K562 (cell line): ENCODE measurements around the gene HAGHL. TPM values are rescaled to one million over a fixed set of nuclear protein-coding genes. Genes with fewer than 3 reads are reported as not detected.
A peak's percentile ranks its signal among the peaks of the same experiment; 100 is the strongest.

ENCODE experiments used
- ADNP ChIP-seq: fragments of 200-800 bp; sonication (Bioruptor generic); IDR thresholded peaks from 2 replicates; pipeline ENCODE4 v1.6.1; 2016; ENCODE audit warnings: missing genetic modification characterization, missing compliant biosample characterization
- ATF7 ChIP-seq: fragments of 450-650 bp; IDR thresholded peaks from 2 replicates; pipeline ENCODE4 v1.7.1; 2014; ENCODE audit warnings: mild to moderate bottlenecking, moderate library complexity
- DEAF1 ChIP-seq: fragments of 450-650 bp; formaldehyde crosslinking; IDR thresholded peaks from 2 replicates; pipeline ENCODE4 v1.4.0; 2020; ENCODE audit warnings: mild to moderate bottlenecking, moderate library complexity
- E2F1 ChIP-seq: sonication (generic); formaldehyde crosslinking; IDR thresholded peaks from 2 replicates; pipeline ENCODE4 v1.8.1; 2023; ENCODE audit warnings: mild to moderate bottlenecking, missing genetic modification reagents, moderate library complexity
- GABPB1 ChIP-seq: sonication (generic); formaldehyde crosslinking; IDR thresholded peaks from 2 replicates; pipeline ENCODE4 v1.8.0; 2022; ENCODE audit warnings: mild to moderate bottlenecking, missing genetic modification reagents
- HMG20B ChIP-seq: fragments of 250-450 bp; sonication (Bioruptor Pico); IDR thresholded peaks from 2 replicates; pipeline ENCODE4 v1.5.0; 2021; ENCODE audit warnings: mild to moderate bottlenecking
- MED1 ChIP-seq: sonication (generic); formaldehyde crosslinking; IDR thresholded peaks from 2 replicates; pipeline ENCODE4 v1.8.1; 2023; ENCODE audit warnings: missing genetic modification reagents, borderline replicate concordance
- MXI1 ChIP-seq: IDR thresholded peaks from 2 replicates; pipeline ENCODE4 v1.6.1; 2011; ENCODE audit warnings: low read depth, mild to moderate bottlenecking, improper control_type of control experiment, low read length
- NR2C1 ChIP-seq, 2 experiments: fragments of 450-650 bp; IDR thresholded peaks; 2 replicates each; pipeline ENCODE4 v1.6.1; 2017; ENCODE audit warnings: mild to moderate bottlenecking in 2 of 2, antibody characterized with exemption in 1 of 2, inconsistent platforms in 1 of 2, missing compliant biosample characterization in 1 of 2, missing genetic modification characterization in 1 of 2
- RBBP5 ChIP-seq: fragments of 200-600 bp; sonication (generic); IDR thresholded peaks from 2 replicates; pipeline ENCODE4 v1.6.1; 2012; ENCODE audit warnings: borderline replicate concordance, mild to moderate bottlenecking, low read length, control low read depth, inconsistent platforms; ENCODE audit not compliant: insufficient read depth, poor library complexity, severe bottlenecking
- RBM34 ChIP-seq: fragments of 200-400 bp; formaldehyde crosslinking; IDR thresholded peaks from 2 replicates; pipeline ENCODE4 v1.6.1; 2018; ENCODE audit warnings: low read length, borderline replicate concordance; ENCODE audit not compliant: insufficient read depth
- RHOXF2B ChIP-seq: fragments of 250-450 bp; sonication (Bioruptor Pico); conservative IDR thresholded peaks from 2 replicates; pipeline ENCODE4 v1.5.1; 2021
- SAFB ChIP-seq: fragments of 200-400 bp; formaldehyde crosslinking; IDR thresholded peaks from 2 replicates; pipeline ENCODE4 v1.6.1; 2017; ENCODE audit warnings: low read depth, low read length, borderline replicate concordance
- SAP30 ChIP-seq: fragments of 200-600 bp; sonication (generic); IDR thresholded peaks from 2 replicates; pipeline ENCODE4 v1.6.1; 2012; ENCODE audit warnings: borderline replicate concordance, low read depth, mild to moderate bottlenecking, moderate library complexity, low read length, control low read depth, inconsistent platforms; ENCODE audit not compliant: insufficient read depth, poor library complexity, severe bottlenecking
- SIN3B ChIP-seq: fragments of 450-650 bp; IDR thresholded peaks from 2 replicates; pipeline ENCODE4 v1.6.1; 2017; ENCODE audit warnings: low read depth, mild to moderate bottlenecking, moderate library complexity
- SOX6 ChIP-seq: fragments of 450-650 bp; IDR thresholded peaks from 2 replicates; pipeline ENCODE4 v1.6.1; 2014; ENCODE audit warnings: mild to moderate bottlenecking
- THRAP3 ChIP-seq: fragments of 450-650 bp; IDR thresholded peaks from 2 replicates; pipeline ENCODE4 v1.6.1; 2016; ENCODE audit warnings: mild to moderate bottlenecking, inconsistent platforms, borderline replicate concordance
- ZBTB7A ChIP-seq: IDR thresholded peaks from 2 replicates; pipeline ENCODE4 v1.6.1; 2011; ENCODE audit warnings: low read depth, mild to moderate bottlenecking, low read length, moderate library complexity, borderline replicate concordance; ENCODE audit not compliant: control insufficient read depth
- ZC3H11A ChIP-seq: IDR thresholded peaks from 2 replicates; pipeline ENCODE4 v1.6.1; 2012; ENCODE audit warnings: low read depth, low read length, improper control_type of control experiment
- ZC3H8 ChIP-seq: fragments of 450-650 bp; IDR thresholded peaks from 2 replicates; pipeline ENCODE4 v1.6.1; 2017
- ZKSCAN3 ChIP-seq: fragments of 250-450 bp; sonication (Bioruptor Pico); IDR thresholded peaks from 2 replicates; pipeline ENCODE4 v1.4.0; 2020
- polyA plus RNA-seq, 8 experiments: library from polyadenylated mRNA; depleted of rRNA in 4 of 8; stranded (reverse) in 5 of 8; unstranded in 3 of 8; fragments of >200 nt; fragmentation: Nextera tagmentation in 2 of 8; fragmentation: Illumina TruSeq in 1 of 8; extraction: Ambion mirVana in 2 of 8; extraction: Trizol in 1 of 8; gene quantifications; 2 replicates each; pipeline versions ENCODE4 v1.2.1 to v1.2.3, GENCODE V29; 2011 to 2014; ENCODE audit warnings: inconsistent platforms in 1 of 8, missing spikeins in 1 of 8
- total RNA-seq, 7 experiments: library from RNA; depleted of rRNA in 6 of 7; stranded (reverse); fragments of >200 nt in 6 of 7; fragmentation: Illumina TruSeq in 2 of 7; extraction: Trizol in 2 of 7; gene quantifications; 2 replicates each; pipeline versions ENCODE4 v1.2.1 to v1.2.3, GENCODE V29; 2011 to 2021; ENCODE audit warnings: low replicate concordance in 1 of 7

HAGHL gene
- total and polyA plus RNA-seq, 9 of the 15 experiments (the other 6 are each of a cell fraction or from before 2014, with no cell fraction given): 0.31 to 83.4 (median 20.7) TPM

GRCh38 chr16:700684-701584 is 26.0 kb upstream of the HAGHL start (continued):
- TF ChIP-seq SAP30: peak; percentile 46
- peak; percentile 60; the same call in 1 of the 2 replicates for TF ChIP-seq E2F1 (CRISPR knock-in tag)
- TF ChIP-seq MXI1: no peak
- TF ChIP-seq ZKSCAN3: no peak
- no peak for TF ChIP-seq ADNP
- TF ChIP-seq HMG20B: no peak
- no peak for TF ChIP-seq RBBP5
- no peak for TF ChIP-seq NR2C1 (IDR thresholded peaks at IDR 0.05)
- no peak for TF ChIP-seq NR2C1 (tag; IDR thresholded peaks at IDR 0.05)
- 0 out of 2 replicates have a peak, but pooled peaks have one; percentile 24 for TF ChIP-seq SIN3B
- TF ChIP-seq GABPB1: no peak
- no peak for TF ChIP-seq RHOXF2B
- no peak for TF ChIP-seq ATF7
- TF ChIP-seq SAFB: no peak
- no peak for TF ChIP-seq RBM34
- no peak for TF ChIP-seq ZC3H11A
- TF ChIP-seq ZC3H8: no peak
- TF ChIP-seq DEAF1 (CRISPR knock-in tag): no peak
- TF ChIP-seq THRAP3: no peak
- TF ChIP-seq ZBTB7A: peak; percentile 77; the same call in 1 of the 2 replicates
- TF ChIP-seq MED1 (CRISPR knock-in tag): no peak
- no peak for TF ChIP-seq SOX6
